Transverse colon (tissue), 4 donors: ENCODE data around the gene TACC2.

Experiments used
- POLR2A ChIP-seq: fragments of 450-650 bp; IDR thresholded peaks from one replicate; pipeline ENCODE4 v1.6.1; 2016; ENCODE audit warnings: antibody characterized with exemption, mild to moderate bottlenecking, moderate library complexity
- POLR2AphosphoS5 ChIP-seq, 3 donors: sonication (generic); formaldehyde crosslinking; IDR thresholded peaks; one replicate each; pipeline ENCODE4 v1.6.1; 2016; ENCODE audit warnings: antibody characterized with exemption in 3 of 3
- TF ChIP-seq, protein P1 (sequence below), 5 experiments: fragments of 200-600 bp in 3 of 5; fragments of 450-650 bp in 2 of 5; sonication (generic) in 3 of 5; IDR thresholded peaks; 1 replicate in 2 of 5; 2 replicates in 3 of 5; pipeline ENCODE4 v1.5.1; 2016 to 2017; ENCODE audit warnings: antibody characterized with exemption in 5 of 5, inconsistent platforms in 3 of 5, mild to moderate bottlenecking in 2 of 5, moderate library complexity in 1 of 5

DNA sequence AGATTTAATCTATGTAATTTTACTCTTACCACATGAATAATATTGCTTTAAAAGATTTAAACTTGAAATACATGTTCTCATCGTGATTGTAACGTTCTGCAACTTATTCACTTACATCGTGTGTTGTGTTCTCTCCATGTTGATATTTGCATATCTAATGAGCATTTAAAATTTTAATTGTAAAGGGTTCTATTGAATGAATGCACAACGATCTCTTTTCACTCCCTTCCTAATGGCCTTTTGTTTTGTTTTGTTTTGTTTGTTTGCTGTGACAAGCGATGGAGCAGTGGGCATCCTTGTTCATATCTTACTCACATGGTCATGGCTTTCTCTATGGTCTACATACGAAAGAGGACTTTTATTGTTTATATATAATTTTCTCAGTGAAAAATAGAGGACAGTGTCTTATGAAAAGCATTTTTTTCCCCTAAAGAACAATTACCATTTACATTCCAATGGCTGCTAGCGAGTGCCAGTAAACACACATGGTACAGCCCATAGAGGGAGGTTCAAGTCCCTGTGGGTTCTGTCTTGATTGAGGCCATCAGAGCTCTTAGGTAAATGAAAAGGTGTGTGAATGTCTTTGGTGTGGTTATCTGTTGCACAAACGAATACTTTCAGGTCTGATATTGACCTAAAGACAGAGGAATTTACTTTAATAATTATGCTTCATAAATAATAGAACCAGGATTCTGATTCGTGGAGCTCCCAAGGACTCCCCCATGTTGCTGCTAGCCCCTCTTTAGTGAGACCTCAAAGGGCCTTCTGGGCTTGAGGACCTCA is 314.5 kb downstream of the TACC2 start:
- TF ChIP-seq POLR2A (no peak), POLR2AphosphoS5 (IDR thresholded peaks at IDR 0.05) (no peak)
- TF ChIP-seq, protein P1, sequence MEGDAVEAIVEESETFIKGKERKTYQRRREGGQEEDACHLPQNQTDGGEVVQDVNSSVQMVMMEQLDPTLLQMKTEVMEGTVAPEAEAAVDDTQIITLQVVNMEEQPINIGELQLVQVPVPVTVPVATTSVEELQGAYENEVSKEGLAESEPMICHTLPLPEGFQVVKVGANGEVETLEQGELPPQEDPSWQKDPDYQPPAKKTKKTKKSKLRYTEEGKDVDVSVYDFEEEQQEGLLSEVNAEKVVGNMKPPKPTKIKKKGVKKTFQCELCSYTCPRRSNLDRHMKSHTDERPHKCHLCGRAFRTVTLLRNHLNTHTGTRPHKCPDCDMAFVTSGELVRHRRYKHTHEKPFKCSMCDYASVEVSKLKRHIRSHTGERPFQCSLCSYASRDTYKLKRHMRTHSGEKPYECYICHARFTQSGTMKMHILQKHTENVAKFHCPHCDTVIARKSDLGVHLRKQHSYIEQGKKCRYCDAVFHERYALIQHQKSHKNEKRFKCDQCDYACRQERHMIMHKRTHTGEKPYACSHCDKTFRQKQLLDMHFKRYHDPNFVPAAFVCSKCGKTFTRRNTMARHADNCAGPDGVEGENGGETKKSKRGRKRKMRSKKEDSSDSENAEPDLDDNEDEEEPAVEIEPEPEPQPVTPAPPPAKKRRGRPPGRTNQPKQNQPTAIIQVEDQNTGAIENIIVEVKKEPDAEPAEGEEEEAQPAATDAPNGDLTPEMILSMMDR (IDR thresholded peaks at IDR 0.05), result no peak
